Mucosa of rectum (tissue), 2 donors: ENCODE measurements around the gene PCP2.

ENCODE experiments used
- H3K27ac ChIP-seq, 2 donors: one replicate each; pipeline ENCODE4 v1.7.0; 2013; ENCODE audit warnings: inconsistent platforms in 2 of 2, low read depth in 2 of 2, low read length in 2 of 2
- H3K27me3 ChIP-seq, 2 donors: one replicate each; pipeline ENCODE4 v1.7.0; 2013; ENCODE audit warnings: low read length in 2 of 2; ENCODE audit not compliant: control insufficient read depth in 2 of 2, insufficient read depth in 2 of 2
- H3K36me3 ChIP-seq, 2 donors: one replicate each; pipeline ENCODE4 v1.7.0; 2013; ENCODE audit warnings: low read length in 2 of 2; ENCODE audit not compliant: control insufficient read depth in 2 of 2, insufficient read depth in 2 of 2
- H3K4me1 ChIP-seq, 2 donors: one replicate each; pipeline ENCODE4 v1.7.0; 2013; ENCODE audit warnings: low read length in 2 of 2, mild to moderate bottlenecking in 1 of 2; ENCODE audit not compliant: control insufficient read depth in 2 of 2, insufficient read depth in 2 of 2
- H3K4me3 ChIP-seq, 2 donors: one replicate each; pipeline ENCODE4 v1.7.0; 2013; ENCODE audit warnings: low read length in 2 of 2
- H3K9ac ChIP-seq, 2 donors: one replicate each; pipeline ENCODE4 v1.7.0; 2013; ENCODE audit warnings: low read length in 2 of 2, low read depth in 1 of 2, mild to moderate bottlenecking in 1 of 2
- H3K9me3 ChIP-seq, 2 donors: one replicate each; pipeline ENCODE4 v1.7.0; 2013; ENCODE audit warnings: low read length in 2 of 2; ENCODE audit not compliant: control insufficient read depth in 2 of 2
- donor health status: healthy.
- donor health status: Normal muscosa, but diverticular disease.

Gene PCP2

DNA sequence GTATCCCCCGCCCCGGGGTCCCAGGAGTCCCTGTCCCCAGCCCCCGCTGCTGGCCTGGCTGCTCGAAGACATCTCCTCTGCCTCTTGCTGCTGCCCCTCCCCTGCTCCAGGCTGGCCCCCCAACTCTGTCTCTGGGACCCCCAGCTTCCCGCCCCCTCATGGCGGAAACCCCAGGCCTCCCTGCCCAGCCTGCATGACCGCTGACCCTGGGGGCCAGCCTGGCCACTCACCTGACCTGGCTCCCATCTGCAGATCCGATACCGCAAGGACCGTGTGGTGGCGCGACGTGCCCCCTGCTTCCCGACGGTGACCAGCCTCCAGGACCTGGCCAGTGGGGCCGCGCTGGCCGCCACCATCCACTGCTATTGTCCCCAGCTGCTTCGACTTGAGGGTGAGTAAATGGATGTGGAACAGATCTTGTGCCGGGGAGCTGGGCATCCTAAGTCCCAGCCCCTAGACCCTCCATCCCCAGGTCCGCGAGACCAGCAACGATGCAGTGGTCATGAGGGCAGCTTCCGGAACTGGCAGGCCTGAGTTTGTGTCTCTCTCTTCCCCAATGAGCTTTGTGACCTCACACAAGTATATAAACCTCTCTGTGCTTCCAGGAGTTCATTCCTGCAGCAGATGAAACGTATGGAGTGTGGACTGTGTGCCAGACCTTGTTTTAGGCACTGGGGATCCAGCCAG lies 25.5 kb downstream of the PCP2 start:
- H3K27me3 ChIP-seq = no peaks in the 10 kb centered on the region
- no peaks in the 10 kb centered on the region for H3K4me1 ChIP-seq
- peaks cover 20 to 21% of the 10 kb centered on the region in 2 donors for H3K36me3 ChIP-seq
- H3K4me3 ChIP-seq = no peak overlapping the region
- no peak overlapping the region for H3K27ac ChIP-seq
- H3K9ac ChIP-seq = no peak overlapping the region
- H3K9me3 ChIP-seq = no peaks in the 10 kb centered on the region

DNA sequence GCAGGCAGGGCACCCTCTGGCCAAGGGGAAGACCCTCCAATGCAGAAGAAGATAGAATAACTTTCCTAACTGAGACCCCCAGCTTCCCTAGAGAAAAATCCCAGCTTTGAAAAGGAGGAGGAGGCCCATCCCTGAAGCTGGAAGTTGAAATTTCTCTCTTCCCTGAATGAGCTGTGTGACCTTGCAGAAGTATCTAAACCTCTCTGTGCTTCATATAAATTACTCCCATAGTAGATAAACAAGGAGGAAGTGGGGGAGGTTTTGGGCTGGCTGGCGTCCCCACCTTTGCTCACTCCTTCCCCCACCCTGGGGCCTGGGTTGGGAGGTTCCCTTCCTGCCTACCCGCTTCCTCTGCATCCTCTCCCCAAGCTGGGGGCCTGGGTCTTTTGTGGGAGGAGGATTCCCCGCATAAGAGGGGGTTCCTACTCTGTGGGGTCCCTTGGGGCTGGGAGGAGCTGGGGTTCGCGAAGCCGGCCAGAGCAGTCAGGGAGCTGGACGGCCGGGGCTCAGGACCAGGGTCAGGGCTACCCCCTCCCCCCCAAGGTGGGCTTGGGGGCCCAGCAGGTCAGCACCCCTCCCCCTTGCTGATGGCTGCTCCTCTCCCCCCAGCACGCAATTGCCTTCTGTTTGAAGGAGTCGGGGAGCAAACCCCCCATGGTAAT lies 26.2 kb downstream of the PCP2 start:
- Histone ChIP-seq H3K9ac (no peak overlapping the region), H3K9me3 (no peaks in the 10 kb centered on the region), H3K4me1 (no peaks in the 10 kb centered on the region), H3K27me3 (no peaks in the 10 kb centered on the region), H3K27ac (no peak overlapping the region), H3K4me3 (no peak overlapping the region), H3K36me3 (peaks cover 20 to 21% of the 10 kb centered on the region in 2 donors)

DNA sequence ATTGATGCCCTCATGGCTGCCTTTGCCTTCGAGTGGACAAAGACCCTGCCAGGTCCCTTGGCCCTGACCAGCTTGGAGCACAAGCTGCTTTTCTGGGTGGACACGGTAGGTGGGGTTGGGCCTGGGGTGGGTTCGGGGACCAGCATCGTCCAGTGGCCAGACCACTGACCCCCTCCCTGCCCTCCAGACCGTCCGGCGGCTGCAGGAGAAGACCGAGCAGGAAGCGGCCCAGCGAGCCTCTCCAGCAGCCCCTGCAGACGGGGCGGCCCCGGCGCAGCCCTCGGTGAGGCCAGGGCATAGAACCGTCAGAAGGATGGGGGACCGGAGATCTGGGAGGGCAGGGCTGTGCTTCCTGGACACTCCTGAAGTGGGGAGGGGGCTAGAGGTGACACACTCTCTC lies 27.2 kb downstream of the PCP2 start:
- Histone ChIP-seq H3K27ac (no peak overlapping the region), H3K9me3 (no peaks in the 10 kb centered on the region), H3K27me3 (no peaks in the 10 kb centered on the region), H3K36me3 (peaks cover 19 to 21% of the 10 kb centered on the region in 2 donors), H3K4me1 (no peaks in the 10 kb centered on the region), H3K9ac (no peak overlapping the region), H3K4me3 (no peak overlapping the region)

DNA sequence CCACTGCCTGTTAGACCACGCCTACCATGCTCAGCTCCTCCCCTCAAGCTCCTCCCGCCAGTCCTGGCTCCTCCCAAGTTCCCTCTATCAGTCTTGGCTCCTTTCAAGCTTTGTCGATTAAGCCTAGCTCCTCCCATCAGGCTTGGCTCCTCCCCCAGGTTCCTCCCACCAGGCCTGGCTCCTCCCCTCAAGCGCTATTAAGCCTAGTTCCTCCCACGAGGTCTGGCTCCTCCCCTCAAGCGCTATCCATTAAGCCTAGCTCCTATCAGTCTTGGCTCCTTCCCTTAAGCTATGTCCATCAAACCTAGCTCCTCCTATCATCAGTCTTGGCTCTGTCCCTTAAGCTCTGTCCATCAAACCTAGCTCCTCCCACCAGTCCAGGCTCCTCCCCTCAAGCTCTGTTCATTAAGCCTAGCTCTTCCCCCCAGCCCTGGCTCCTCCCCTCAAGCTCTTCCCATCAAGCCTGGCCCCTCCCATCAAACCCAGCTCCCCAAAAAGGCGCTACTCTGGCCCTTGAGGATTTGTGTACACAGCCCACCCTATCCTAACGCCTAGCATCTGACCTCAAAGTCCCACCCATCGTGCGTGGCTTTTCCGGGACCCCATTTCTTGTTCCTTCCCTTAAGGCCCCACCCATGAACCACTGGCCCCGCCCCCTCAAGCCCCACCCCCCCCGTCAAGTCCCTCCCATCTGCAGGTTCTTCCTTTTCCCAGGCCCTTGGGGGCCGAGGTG lies 27.9 kb downstream of the PCP2 start:
- Histone ChIP-seq H3K36me3 (peaks cover 14 to 17% of the 10 kb centered on the region in 2 donors), H3K27ac (no peak overlapping the region), H3K9me3 (no peaks in the 10 kb centered on the region), H3K27me3 (no peaks in the 10 kb centered on the region), H3K4me3 (no peak overlapping the region), H3K4me1 (no peaks in the 10 kb centered on the region), H3K9ac (no peak overlapping the region)

DNA sequence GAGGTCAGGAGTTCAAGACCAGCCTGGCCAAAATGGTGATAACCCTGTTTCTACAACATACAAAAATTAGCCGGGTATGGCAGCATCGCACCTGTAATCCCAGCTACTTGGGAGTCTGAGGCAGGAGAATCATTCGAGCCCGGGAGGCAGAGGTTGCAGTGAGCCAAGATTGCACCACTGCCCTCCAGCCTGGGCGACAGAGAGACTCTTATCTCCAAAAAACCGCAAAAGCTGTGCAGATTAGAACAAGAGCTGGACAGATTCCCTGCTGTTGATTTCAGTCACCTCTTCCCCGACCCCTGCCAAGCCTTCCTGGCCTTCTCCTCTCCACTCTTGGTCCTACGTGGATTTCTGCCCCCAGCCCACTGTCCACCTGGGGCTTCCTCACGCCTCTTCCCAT lies 29.6 kb downstream of the PCP2 start:
- Histone ChIP-seq H3K27me3 (no peaks in the 10 kb centered on the region), H3K9me3 (no peaks in the 10 kb centered on the region), H3K36me3 (peaks cover 5 to 10% of the 10 kb centered on the region in 2 donors), H3K4me1 (no peaks in the 10 kb centered on the region), H3K27ac (no peak overlapping the region), H3K9ac (no peak overlapping the region), H3K4me3 (no peak overlapping the region)

DNA sequence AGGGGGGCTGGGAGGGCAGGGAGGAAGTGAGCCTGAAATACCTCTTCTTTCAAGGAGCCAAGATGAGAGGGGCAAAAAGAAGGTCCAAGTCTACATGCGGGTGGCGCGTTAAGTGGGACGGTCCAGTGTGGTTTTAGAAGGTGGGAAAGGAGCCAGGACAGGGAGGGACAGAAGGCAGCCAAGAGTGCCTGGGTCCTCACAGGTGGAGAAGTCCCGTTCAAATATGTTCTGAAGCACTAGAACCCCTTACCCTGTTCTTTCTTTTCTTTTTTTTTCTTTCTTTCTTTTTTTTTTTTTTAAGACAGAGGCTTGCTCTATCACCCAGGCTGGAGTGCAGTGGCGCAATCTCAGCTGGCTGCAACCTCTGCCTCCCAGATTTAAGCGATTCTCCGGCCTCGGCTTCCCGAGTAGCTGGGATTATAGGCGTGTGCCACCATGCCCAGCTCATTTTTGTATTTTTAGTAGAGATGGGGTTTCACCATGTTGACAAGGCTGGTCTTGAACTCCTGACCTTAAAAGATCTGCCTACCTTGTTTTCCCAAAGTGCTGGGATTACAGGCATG lies 30.5 kb downstream of the PCP2 start:
- Histone ChIP-seq H3K4me1 (no peaks in the 10 kb centered on the region), H3K4me3 (no peak overlapping the region), H3K36me3 (peaks cover 2 to 8% of the 10 kb centered on the region in 2 donors), H3K27me3 (no peaks in the 10 kb centered on the region), H3K27ac (no peak overlapping the region), H3K9me3 (no peaks in the 10 kb centered on the region), H3K9ac (no peak overlapping the region)

DNA sequence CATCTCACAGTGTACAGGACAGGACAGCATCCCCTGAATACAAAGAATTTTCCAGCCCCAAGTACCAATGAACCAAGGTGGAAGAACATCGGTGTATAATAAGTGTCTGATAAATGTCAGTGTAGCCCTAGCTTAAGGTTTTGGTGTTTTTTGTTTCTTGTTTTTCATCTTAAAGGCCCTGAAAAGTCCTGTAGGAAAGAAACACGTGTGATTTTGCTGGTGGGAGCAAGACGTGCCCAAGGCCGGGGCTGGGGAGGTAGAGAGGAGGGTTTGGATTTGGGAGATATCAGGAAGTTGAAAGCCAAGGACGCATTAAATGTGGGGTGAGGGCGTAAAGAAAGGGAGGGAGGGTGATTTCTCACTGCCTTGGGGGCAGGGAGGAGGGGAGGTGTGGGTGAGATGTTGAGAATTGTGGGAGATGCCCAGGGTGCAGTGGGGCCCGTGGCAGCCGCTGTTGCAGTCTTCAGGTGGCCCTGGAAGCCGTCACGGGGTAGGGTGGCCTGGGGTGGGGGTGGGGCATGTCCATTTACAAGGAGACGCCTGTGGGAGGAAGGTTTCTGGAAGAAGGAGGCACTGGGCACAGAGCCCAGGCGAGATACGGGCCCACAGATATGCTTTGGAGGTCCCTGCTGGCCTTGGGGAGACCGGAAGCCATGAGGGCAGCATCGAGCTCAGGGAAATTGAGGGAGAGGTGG lies 31.1 kb downstream of the PCP2 start:
- H3K9me3 ChIP-seq = no peaks in the 10 kb centered on the region
- H3K9ac ChIP-seq = no peak overlapping the region
- no peak overlapping the region for H3K27ac ChIP-seq
- no peaks in the 10 kb centered on the region for H3K27me3 ChIP-seq
- H3K4me1 ChIP-seq = no peaks in the 10 kb centered on the region
- H3K4me3 ChIP-seq = no peak overlapping the region
- peaks cover 0 to 8% of the 10 kb centered on the region in 2 donors for H3K36me3 ChIP-seq

DNA sequence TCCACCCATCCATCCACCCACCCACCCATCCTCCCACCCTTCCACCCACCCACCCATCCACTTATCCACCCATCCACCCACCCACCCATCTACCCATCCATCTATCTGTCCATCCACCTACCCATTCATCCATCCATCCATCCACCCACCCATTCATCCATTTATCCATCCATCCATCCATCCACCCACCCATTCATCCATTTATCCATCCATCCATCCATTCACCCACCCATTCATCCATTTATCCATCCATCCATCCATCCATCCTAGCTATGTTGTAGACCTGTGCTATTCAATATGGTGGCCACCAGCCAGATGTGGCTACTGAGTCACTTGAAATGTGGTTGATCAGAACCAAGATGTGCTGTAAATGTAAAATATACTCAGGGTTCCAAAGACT lies 32.8 kb downstream of the PCP2 start:
- Histone ChIP-seq H3K27me3 (peaks cover 0 to 5% of the 10 kb centered on the region in 2 donors), H3K9ac (no peak overlapping the region), H3K4me3 (no peak overlapping the region), H3K4me1 (peaks cover 5% of the 10 kb centered on the region in 2 donors), H3K36me3 (peaks cover 0 to 5% of the 10 kb centered on the region in 2 donors), H3K27ac (no peak overlapping the region), H3K9me3 (no peaks in the 10 kb centered on the region)

DNA sequence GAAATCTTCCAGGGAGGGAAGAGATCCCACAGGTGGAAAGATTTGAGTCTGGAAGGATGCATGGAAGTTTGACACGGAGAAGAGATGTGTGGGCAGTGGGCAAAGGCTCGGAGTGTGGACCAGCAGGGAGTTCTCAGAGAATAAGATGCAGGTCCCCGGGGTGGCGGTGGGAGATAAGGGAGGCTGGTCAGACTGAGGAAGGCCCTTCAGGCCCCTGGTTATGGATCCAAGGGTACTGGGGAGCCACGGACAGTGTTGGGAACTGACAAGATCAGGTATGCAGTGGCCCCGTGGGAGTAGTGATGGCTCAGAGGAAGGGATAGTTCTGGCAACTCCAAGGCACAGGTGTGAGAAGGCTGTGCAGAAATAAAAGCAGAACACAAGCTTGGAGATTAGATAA lies 35.3 kb downstream of the PCP2 start:
- Histone ChIP-seq H3K4me1 (peaks cover 5% of the 10 kb centered on the region in 2 donors), H3K4me3 (no peak overlapping the region), H3K36me3 (peaks cover 0 to 2% of the 10 kb centered on the region in 2 donors), H3K27ac (no peak overlapping the region), H3K9me3 (no peaks in the 10 kb centered on the region), H3K27me3 (peaks cover 0 to 5% of the 10 kb centered on the region in 2 donors), H3K9ac (no peak overlapping the region)
